Gastrocnemius medialis (tissue), 4 donors: ENCODE results near the gene BCAT1.

ENCODE experiments used
- POLR2A ChIP-seq, 2 donors: fragments of 450-650 bp; IDR thresholded peaks; one replicate each; pipeline ENCODE4 v1.6.1; 2017; ENCODE audit warnings: antibody characterized with exemption in 2 of 2, mild to moderate bottlenecking in 2 of 2, moderate library complexity in 2 of 2
- TF ChIP-seq, protein P1 (sequence below), 5 experiments: fragments of 450-650 bp in 3 of 5; fragments of 200-600 bp in 2 of 5; sonication (generic) in 2 of 5; IDR thresholded peaks in 4 of 5; conservative IDR thresholded peaks in 1 of 5; 1 replicate in 4 of 5; 2 replicates in 1 of 5; pipeline ENCODE4 v1.5.1; 2016 to 2019; ENCODE audit warnings: antibody characterized with exemption in 5 of 5, mild to moderate bottlenecking in 3 of 5, moderate library complexity in 3 of 5

DNA sequence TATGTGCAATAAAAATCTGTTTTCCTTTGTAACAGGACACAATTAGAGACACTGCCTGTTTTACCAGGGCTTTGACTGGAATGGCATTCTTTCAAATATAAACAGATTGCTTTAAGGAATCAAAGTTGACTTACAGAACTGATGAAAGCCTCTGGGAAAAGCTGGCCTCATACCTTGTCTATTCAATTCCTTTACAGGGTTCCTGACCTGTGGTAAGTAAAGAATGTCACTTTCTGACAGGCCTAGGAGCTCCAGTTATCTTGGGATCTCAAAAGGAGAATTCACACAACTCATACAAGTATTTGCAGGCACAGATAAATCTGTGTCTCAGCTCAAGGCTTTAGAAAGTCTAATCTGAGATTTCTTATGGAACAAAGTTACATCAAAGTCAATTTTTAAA, 88.4 kb downstream of the BCAT1 start:
- no peak for TF ChIP-seq POLR2A (IDR thresholded peaks at IDR 0.05)
- TF ChIP-seq, protein P1, sequence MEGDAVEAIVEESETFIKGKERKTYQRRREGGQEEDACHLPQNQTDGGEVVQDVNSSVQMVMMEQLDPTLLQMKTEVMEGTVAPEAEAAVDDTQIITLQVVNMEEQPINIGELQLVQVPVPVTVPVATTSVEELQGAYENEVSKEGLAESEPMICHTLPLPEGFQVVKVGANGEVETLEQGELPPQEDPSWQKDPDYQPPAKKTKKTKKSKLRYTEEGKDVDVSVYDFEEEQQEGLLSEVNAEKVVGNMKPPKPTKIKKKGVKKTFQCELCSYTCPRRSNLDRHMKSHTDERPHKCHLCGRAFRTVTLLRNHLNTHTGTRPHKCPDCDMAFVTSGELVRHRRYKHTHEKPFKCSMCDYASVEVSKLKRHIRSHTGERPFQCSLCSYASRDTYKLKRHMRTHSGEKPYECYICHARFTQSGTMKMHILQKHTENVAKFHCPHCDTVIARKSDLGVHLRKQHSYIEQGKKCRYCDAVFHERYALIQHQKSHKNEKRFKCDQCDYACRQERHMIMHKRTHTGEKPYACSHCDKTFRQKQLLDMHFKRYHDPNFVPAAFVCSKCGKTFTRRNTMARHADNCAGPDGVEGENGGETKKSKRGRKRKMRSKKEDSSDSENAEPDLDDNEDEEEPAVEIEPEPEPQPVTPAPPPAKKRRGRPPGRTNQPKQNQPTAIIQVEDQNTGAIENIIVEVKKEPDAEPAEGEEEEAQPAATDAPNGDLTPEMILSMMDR (IDR thresholded peaks at IDR 0.05 in 4 of 5, conservative IDR thresholded peaks at IDR 0.05 in 1 of 5) = no peak
